Caco-2 (cell line): ENCODE results near the gene SLC17A5. TPM values are rescaled to one million over a fixed set of nuclear protein-coding genes. Genes with fewer than 3 reads are reported as not detected.
"Not testable (repeated sequence)": the region's sequence is repeated elsewhere in the genome, so short reads cannot be mapped to it uniquely, and the experiment has no call there.

Source experiments
- BruUV-seq: library from RNA; stranded (reverse); fragments of 400-500 nt; replicated peaks from 2 replicates; lab custom pipeline; 2021; lab: Mats Ljungman, UMichigan
- CTCF ChIA-PET: fragments of 300-600 bp; sonication (Branson Sonifier 250); formaldehyde crosslinking; loops from one replicate; lab custom pipeline; 2022; ENCODE audit warnings: antibody characterized with exemption; lab: Charles Lee
- POLR2A ChIA-PET: fragments of 300-600 bp; sonication (Branson Sonifier 250); formaldehyde crosslinking; loops from one replicate; lab custom pipeline; 2022; ENCODE audit warnings: antibody characterized with exemption; lab: Charles Lee
- DNase-seq, 2 experiments: peaks; one replicate each; pipeline versions ENCODE4 v3.0.0 to v3.0.0-alpha.2; 2020 to 2022
- H3K27me3 ChIP-seq: replicated peaks from 2 replicates; pipeline ENCODE4 v1.6.0; 2011; ENCODE audit warnings: low read length; ENCODE audit not compliant: control insufficient read depth, insufficient read depth
- H3K36me3 ChIP-seq: 2 replicates; pipeline ENCODE4 v1.5.1; 2011; ENCODE audit warnings: low read length; ENCODE audit not compliant: control insufficient read depth, insufficient read depth
- H3K4me1 ChIP-seq: fragments of 250-450 bp; sonication (Bioruptor Pico); 2 replicates; pipeline ENCODE4 v1.5.1; 2020; ENCODE audit warnings: mild to moderate bottlenecking
- H3K4me3 ChIP-seq: 2 replicates; pipeline ENCODE4 v1.5.1; 2011; ENCODE audit warnings: low read depth, mild to moderate bottlenecking, control low read depth, low read length
- H3K9me3 ChIP-seq: fragments of 250-450 bp; sonication (Bioruptor Pico); 2 replicates; pipeline ENCODE4 v1.5.1; 2020; ENCODE audit warnings: mild to moderate bottlenecking, moderate library complexity
- H3K27ac Mint-ChIP-seq: one replicate; pipeline ENCODE4 v1.8.0; 2022; ENCODE audit warnings: mixed read lengths; ENCODE audit not compliant: unreplicated experiment
- H3K27me3 Mint-ChIP-seq: one replicate; pipeline ENCODE4 v1.8.0; 2022; ENCODE audit warnings: mixed read lengths; ENCODE audit not compliant: insufficient read depth, unreplicated experiment
- H3K36me3 Mint-ChIP-seq: one replicate; pipeline ENCODE4 v1.8.0; 2022; ENCODE audit warnings: mild to moderate bottlenecking, mixed read lengths; ENCODE audit not compliant: insufficient read depth, unreplicated experiment
- H3K4me1 Mint-ChIP-seq: one replicate; pipeline ENCODE4 v1.8.0; 2022; ENCODE audit warnings: low read depth, mixed read lengths; ENCODE audit not compliant: unreplicated experiment
- H3K4me3 Mint-ChIP-seq: one replicate; pipeline ENCODE4 v1.8.0; 2022; ENCODE audit warnings: mild to moderate bottlenecking, moderate library complexity, mixed read lengths; ENCODE audit not compliant: unreplicated experiment
- H3K9me3 Mint-ChIP-seq: one replicate; pipeline ENCODE4 v1.8.0; 2022; ENCODE audit warnings: mixed read lengths; ENCODE audit not compliant: unreplicated experiment
- intact Hi-C: fragments of 100-400 bp; cut with micrococcal nuclease; formaldehyde crosslinking; loops from one replicate; pipeline ENCODE4 v1.10.0; 2022; ENCODE audit not compliant: unreplicated experiment
- total RNA-seq: library from RNA; stranded (reverse); gene quantifications from 2 replicates; pipeline ENCODE4 v1.2.3, GENCODE V29; 2022
- TF ChIP-seq, protein P1 (sequence below), 2 experiments: fragments of 200-600 bp in 1 of 2; IDR thresholded peaks; 1 replicate in 1 of 2; 2 replicates in 1 of 2; pipeline versions ENCODE4 v1.5.1 to v1.8.0; 2011 to 2022; ENCODE audit warnings: antibody characterized with exemption in 1 of 2, control low read depth in 1 of 2, inconsistent platforms in 1 of 2, low read depth in 1 of 2, low read length in 1 of 2, mild to moderate bottlenecking in 1 of 2, moderate library complexity in 1 of 2; ENCODE audit not compliant: insufficient read depth in 1 of 2, severe bottlenecking in 1 of 2, unreplicated experiment in 1 of 2

SLC17A5 gene
- total RNA-seq, 1 experiment from 2014 or later: 13.0 TPM

DNA sequence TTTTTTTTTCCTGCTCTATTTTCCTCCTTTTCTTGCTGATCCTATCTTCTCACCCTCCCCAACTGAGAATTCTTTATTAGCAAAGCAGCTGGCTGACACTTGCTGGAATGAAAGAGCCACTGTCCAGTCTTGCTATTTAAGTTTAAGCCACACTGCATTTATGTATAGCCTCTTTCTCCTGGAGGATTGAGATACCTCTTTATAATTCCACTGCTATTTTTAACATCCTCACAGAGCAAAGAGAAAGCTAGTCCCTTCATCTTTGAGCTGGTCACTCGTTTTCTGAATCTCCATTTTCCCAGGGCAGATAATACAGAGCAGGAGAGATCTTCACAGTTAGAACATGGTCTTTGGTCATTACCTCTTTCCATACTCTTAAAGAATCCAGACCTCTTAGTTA lies 97.0 kb downstream of the SLC17A5 start:
- no TSS peak for BruUV-seq
- Mint-ChIP-seq H3K36me3 (no peaks in the 10 kb centered on the region), H3K9me3 (no peaks in the 10 kb centered on the region), H3K27ac (no peak overlapping the region), H3K27me3 (no peaks in the 10 kb centered on the region), H3K4me1 (peaks cover 11% of the 10 kb centered on the region), H3K4me3 (no peak overlapping the region)
- DNase-seq: no peak
- Histone ChIP-seq H3K4me1 (peaks cover 29% of the 10 kb centered on the region), H3K27me3 (no peaks in the 10 kb centered on the region), H3K4me3 (no peak overlapping the region), H3K9me3 (no peaks in the 10 kb centered on the region), H3K36me3 (no peaks in the 10 kb centered on the region)
- ChIA-PET POLR2A (interaction anchor here (0.5 kb wide), 1 partner anchor 106 kb away, joined by 4 read pairs; no protein-coding TSS in a partner anchor), CTCF (interaction anchor here (1.2 kb wide), 1 partner anchor 10 kb away, joined by 3 read pairs; no protein-coding TSS in a partner anchor)
- intact Hi-C loops: no loop called here
- TF ChIP-seq, protein P1, sequence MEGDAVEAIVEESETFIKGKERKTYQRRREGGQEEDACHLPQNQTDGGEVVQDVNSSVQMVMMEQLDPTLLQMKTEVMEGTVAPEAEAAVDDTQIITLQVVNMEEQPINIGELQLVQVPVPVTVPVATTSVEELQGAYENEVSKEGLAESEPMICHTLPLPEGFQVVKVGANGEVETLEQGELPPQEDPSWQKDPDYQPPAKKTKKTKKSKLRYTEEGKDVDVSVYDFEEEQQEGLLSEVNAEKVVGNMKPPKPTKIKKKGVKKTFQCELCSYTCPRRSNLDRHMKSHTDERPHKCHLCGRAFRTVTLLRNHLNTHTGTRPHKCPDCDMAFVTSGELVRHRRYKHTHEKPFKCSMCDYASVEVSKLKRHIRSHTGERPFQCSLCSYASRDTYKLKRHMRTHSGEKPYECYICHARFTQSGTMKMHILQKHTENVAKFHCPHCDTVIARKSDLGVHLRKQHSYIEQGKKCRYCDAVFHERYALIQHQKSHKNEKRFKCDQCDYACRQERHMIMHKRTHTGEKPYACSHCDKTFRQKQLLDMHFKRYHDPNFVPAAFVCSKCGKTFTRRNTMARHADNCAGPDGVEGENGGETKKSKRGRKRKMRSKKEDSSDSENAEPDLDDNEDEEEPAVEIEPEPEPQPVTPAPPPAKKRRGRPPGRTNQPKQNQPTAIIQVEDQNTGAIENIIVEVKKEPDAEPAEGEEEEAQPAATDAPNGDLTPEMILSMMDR (IDR thresholded peaks at IDR 0.05; ENCODE audit: insufficient read depth in 1 of 2, low read depth in 1 of 2, low read length in 1 of 2, severe bottlenecking in 1 of 2, unreplicated experiment in 1 of 2): no peak

DNA sequence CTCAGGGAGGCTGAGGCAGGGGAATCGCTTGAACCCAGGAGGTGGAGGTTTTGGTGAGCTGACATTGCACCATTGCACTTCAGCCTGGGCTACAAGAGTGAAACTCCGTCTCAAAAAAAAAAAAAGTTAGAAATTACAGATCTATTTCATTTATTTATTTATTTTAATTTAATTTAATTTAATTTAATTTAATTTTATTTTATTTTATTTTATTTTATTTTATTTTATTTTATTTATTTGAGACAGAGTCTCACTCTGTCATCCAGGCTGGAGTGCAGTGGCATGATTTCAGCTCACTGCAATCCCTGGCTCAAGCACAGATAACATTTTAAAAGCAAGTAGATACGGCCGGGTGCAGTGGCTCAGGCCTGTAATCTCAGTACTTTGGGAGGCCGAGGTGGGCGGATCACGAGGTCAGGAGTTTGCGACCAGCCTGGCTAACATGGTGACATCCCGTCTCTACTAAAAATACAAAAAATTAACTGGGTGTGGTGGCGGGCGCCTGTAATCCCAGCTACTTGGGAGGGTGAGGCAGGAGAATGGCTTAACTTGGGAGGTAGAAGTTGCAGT lies 98.3 kb downstream of the SLC17A5 start:
- H3K4me1 Mint-ChIP-seq, H3K27ac Mint-ChIP-seq, intact Hi-C loops, H3K9me3 Mint-ChIP-seq, BruUV-seq, H3K27me3 ChIP-seq, DNase-seq, H3K27me3 Mint-ChIP-seq, H3K4me3 Mint-ChIP-seq, POLR2A ChIA-PET, CTCF ChIA-PET, H3K9me3 ChIP-seq, H3K4me3 ChIP-seq, H3K36me3 Mint-ChIP-seq, H3K36me3 ChIP-seq: not testable (repeated sequence)
- peaks cover 20% of the 10 kb centered on the region for H3K4me1 ChIP-seq

DNA sequence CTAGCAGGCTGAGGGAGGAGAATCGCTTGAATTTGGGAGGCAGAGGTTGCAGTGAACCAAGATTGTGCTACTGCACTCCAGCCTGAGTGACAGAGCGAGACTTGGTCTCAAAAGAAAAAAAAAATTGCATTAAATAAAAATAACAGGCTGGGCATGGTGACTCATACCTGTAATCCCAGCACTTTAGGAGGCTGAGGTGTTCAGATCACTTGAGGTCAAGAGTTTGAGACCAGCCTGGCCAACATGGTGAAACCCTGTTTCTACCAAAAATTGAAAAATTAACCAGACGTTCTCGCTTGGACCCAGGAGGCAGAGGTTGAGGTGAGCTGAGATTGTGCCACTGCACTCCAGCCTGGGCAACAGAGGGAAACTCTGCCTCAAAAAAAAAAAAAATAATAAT lies 102.7 kb downstream of the SLC17A5 start:
- H3K9me3 Mint-ChIP-seq, H3K9me3 ChIP-seq, H3K4me1 ChIP-seq, CTCF ChIA-PET, intact Hi-C loops, H3K4me3 ChIP-seq, H3K36me3 Mint-ChIP-seq, H3K27me3 ChIP-seq, BruUV-seq, POLR2A ChIA-PET, H3K27ac Mint-ChIP-seq, H3K27me3 Mint-ChIP-seq, H3K4me1 Mint-ChIP-seq, H3K4me3 Mint-ChIP-seq, DNase-seq, H3K36me3 ChIP-seq: not testable (repeated sequence)

DNA sequence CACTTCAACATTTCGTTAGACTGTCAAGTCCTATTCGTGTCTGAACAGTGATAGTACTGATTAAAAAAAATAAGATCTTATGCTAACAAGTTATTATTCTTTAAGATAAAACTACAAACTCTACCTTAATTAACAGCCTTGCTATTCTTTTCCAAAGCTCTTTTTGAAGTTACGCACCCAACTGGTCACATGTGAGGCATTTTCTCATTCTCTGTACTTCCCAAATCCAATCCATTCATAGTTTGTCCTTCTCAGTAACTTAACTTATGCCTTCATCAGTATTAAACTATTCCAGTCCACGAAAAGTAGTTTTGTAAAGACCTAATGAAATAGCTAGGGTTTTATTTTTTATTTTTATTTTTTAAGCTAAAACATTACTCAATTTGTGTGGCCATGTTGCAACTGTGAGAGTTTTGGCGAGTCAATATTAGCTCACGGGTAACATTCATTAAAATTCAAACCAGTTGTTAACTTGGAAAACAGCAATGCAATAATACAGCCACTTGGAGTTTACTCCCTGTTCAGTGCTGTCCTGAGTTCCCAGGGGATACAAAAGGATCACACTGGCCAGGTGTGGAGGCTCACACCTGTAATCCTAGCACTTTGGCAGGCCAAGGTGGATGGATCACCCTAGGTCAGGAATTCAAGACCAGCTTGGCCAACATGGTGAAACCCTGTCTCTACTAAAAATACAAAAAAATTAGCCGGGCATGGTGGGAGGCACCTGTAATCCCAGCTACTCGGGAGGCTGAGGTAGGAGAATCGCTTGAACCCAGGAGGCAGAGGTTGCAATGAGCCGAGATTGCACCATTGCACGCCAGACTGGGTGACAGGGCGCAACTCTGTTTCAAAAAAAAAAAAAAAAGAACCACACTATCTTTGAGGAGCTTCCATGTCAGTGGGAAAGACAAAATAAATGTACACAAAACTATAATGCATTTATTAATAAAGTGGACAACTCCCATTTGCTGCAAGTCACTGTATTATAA lies 105.0 kb downstream of the SLC17A5 start:
- Histone ChIP-seq H3K4me1 (0 out of 2 replicates have a peak, but pooled peaks cover 5% of the 10 kb centered on the region), H3K9me3 (no peaks in the 10 kb centered on the region), H3K36me3 (no peaks in the 10 kb centered on the region), H3K4me3 (no peak overlapping the region), H3K27me3 (no peaks in the 10 kb centered on the region)
- Mint-ChIP-seq H3K4me3 (no peak overlapping the region), H3K27me3 (no peaks in the 10 kb centered on the region), H3K9me3 (peaks cover 5% of the 10 kb centered on the region), H3K36me3 (no peaks in the 10 kb centered on the region), H3K27ac (no peak overlapping the region), H3K4me1 (no peaks in the 10 kb centered on the region)
- ChIA-PET POLR2A (interaction anchor here (0.5 to 0.9 kb wide), 4 partner anchors 17 to 1048 kb away, joined by 3 to 10 read pairs (median 4); no protein-coding TSS in a partner anchor), CTCF (no interaction called here)
- TF ChIP-seq, protein P1 (IDR thresholded peaks at IDR 0.05; ENCODE audit: insufficient read depth in 1 of 2, low read depth in 1 of 2, low read length in 1 of 2, severe bottlenecking in 1 of 2, unreplicated experiment in 1 of 2): no peak
- BruUV-seq: no TSS peak
- DNase-seq: no peak
- intact Hi-C loops: no loop called here
